ENCODE results near the gene CHST15. TPM values are rescaled to one million over a fixed set of nuclear protein-coding genes. Genes with fewer than 3 reads are reported as not detected.

The CHST15 gene
- total RNA-seq, 6 donors from 2014 or later = 16.1 to 54.5 (median 27.3) TPM

DNA sequence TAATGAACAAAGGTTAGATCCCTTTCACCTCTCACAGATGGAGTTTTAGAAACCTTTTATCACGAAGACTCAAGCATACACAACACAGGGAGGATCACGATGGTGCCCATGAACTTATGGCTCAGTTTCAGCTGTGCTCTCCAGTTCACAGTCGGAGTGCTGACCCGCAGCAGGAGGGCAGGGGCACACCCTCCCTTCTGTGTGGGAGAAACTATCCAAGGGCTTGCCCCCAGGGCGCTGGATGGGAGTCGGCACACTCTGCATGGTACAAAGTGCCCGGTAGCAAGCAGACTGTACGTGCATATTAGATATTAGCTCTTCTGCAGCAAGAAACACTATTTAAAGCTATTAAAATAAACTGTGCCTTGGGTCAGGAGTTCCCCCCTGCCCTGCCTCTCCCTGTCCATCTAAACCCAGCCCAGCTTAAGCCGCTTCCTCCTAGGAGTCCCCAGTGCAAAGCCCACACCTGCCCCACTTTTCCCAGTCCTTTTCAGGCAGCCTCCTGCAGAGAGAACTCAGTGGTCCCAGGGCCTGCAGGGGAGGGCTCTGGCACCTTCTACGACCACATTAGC lies 76.5 kb downstream of the CHST15 start:
- H3K9me3 ChIP-seq = no peaks in the 10 kb centered on the region
- 86 to 87% methylated on average over 8 to 10 of the region's 10 CpGs for WGBS, 2 donors
- no peak for DNase-seq
- ATAC-seq (ENCODE audit: low FRiP score in 2 of 2) = no peak
- H3K4me3 ChIP-seq = no peak overlapping the region
- H3K27me3 ChIP-seq = no peaks in the 10 kb centered on the region
- H3K27ac ChIP-seq = no peak overlapping the region
- TF ChIP-seq EP300 (IDR thresholded peaks at IDR 0.05) (no peak), POLR2AphosphoS5 (IDR thresholded peaks at IDR 0.05) (no peak), POLR2A (IDR thresholded peaks at IDR 0.05) (no peak)
- H3K4me1 ChIP-seq = peaks cover 0 to 5% (median 0%) of the 10 kb centered on the region in 4 donors
- peaks cover 0 to 27% (median 17%) of the 10 kb centered on the region in 4 donors for H3K36me3 ChIP-seq

DNA sequence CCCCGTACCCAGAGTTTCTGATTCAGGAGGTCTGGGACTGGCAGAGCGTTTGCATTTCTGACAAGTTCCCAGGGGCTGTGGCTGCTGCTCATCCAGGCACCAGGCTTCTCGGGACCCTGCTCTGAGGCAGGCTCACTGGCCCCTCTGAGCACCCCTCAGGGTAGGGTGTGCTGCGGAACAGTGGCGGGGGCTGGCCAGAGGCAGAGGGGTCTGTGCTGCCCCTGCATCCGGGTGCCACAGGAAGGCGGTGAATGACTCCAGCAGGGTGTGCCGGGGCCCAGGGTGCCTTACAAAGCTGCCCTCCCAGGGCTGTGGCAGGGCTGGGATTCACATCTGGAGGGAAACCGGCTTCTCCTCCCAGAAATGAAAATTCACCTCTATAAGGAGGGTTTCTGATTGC lies 77.4 kb downstream of the CHST15 start:
- TF ChIP-seq POLR2AphosphoS5 (IDR thresholded peaks at IDR 0.05) (no peak), POLR2A (IDR thresholded peaks at IDR 0.05) (no peak), EP300 (IDR thresholded peaks at IDR 0.05) (no peak)
- TF ChIP-seq, protein P1, sequence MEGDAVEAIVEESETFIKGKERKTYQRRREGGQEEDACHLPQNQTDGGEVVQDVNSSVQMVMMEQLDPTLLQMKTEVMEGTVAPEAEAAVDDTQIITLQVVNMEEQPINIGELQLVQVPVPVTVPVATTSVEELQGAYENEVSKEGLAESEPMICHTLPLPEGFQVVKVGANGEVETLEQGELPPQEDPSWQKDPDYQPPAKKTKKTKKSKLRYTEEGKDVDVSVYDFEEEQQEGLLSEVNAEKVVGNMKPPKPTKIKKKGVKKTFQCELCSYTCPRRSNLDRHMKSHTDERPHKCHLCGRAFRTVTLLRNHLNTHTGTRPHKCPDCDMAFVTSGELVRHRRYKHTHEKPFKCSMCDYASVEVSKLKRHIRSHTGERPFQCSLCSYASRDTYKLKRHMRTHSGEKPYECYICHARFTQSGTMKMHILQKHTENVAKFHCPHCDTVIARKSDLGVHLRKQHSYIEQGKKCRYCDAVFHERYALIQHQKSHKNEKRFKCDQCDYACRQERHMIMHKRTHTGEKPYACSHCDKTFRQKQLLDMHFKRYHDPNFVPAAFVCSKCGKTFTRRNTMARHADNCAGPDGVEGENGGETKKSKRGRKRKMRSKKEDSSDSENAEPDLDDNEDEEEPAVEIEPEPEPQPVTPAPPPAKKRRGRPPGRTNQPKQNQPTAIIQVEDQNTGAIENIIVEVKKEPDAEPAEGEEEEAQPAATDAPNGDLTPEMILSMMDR (IDR thresholded peaks at IDR 0.05) = no peak
- DNase-seq = no peak
- peaks cover 0 to 23% (median 17%) of the 10 kb centered on the region in 4 donors for H3K36me3 ChIP-seq

DNA sequence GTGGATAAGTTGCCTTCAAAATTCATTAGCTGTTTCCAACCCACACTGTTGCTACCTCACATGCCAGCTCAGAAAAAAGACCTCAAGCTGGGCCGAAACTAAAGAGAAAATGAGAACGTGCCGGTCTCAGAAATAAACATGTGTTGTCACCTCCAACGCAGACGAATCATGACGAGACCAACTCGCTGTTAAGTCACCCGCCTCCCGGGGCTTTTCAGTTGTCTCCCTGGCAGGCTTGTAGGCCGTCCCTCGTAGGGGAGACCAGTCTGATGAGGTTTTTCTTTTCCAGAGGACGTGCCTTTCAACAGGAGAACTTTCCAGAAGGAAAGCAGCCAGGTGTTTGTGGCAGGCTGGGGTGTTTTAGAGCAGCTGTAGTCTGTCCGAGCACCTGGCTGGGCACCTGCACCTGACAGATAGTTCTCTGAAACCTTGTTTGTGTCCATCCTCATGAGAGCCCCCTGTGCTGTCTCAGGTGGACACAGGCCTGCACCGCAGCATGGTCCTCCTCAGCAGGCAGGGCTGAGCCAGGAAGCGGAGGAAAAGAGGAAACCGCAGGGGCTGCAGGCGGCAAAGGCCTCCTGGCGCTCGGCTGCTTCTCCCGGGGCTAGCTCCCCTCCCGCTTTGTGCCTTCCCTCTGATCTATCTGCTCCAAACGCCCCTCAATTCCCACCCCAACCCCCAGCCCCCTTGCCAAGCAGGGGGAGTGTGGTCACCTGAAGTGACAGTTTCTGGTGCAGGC lies 78.8 kb downstream of the CHST15 start:
- H3K36me3 ChIP-seq = peaks cover 0 to 23% (median 17%) of the 10 kb centered on the region in 4 donors
- H3K27me3 ChIP-seq = no peaks in the 10 kb centered on the region
- no peak for DNase-seq
- H3K9me3 ChIP-seq = no peaks in the 10 kb centered on the region
- no peak overlapping the region for H3K27ac ChIP-seq
- TF ChIP-seq POLR2AphosphoS5 (IDR thresholded peaks at IDR 0.05) = no peak
- no peak for TF ChIP-seq POLR2A (IDR thresholded peaks at IDR 0.05)
- no peak for TF ChIP-seq EP300 (IDR thresholded peaks at IDR 0.05)
- TF ChIP-seq, protein P1 (IDR thresholded peaks at IDR 0.05) = no peak
- H3K4me1 ChIP-seq = peaks cover 0 to 5% (median 0%) of the 10 kb centered on the region in 4 donors
- no peak overlapping the region for H3K4me3 ChIP-seq
- no peak for ATAC-seq (ENCODE audit: low FRiP score in 2 of 2)
- 80 to 87% methylated on average over 21 to 22 of the region's 22 CpGs for WGBS, 2 donors

More for the DNA sequence above, 77.4 kb downstream of the CHST15 start:
- H3K4me1 ChIP-seq = peaks cover 0 to 5% (median 0%) of the 10 kb centered on the region in 4 donors
- H3K27me3 ChIP-seq = no peaks in the 10 kb centered on the region
- no peak overlapping the region for H3K27ac ChIP-seq
- 88 to 100% methylated on average over 3 to 9 of the region's 9 CpGs for WGBS, 2 donors
- no peak for ATAC-seq (ENCODE audit: low FRiP score in 2 of 2)
- H3K4me3 ChIP-seq = no peak overlapping the region
- H3K9me3 ChIP-seq = no peaks in the 10 kb centered on the region

DNA sequence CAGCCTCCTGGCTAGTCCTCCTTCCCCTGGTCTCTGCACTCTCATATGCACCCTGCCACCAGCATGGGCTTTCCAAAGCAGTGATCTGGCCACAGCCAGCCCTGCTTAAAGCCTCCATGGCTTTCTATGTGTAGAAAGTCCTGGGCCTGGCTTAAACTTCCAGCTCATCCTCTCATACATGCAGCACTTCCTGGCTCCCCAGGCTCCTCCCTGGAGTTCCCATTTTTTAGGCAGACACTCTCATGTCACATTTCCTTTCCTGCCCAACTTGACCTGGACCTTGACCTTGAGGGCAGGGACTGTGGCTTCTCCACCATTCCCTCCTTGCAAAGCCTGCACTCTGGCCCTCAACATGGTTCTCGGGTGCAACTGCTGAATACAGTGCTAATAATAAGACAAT lies 79.5 kb downstream of the CHST15 start:
- TF ChIP-seq POLR2AphosphoS5 (IDR thresholded peaks at IDR 0.05) (no peak), POLR2A (IDR thresholded peaks at IDR 0.05) (no peak), EP300 (IDR thresholded peaks at IDR 0.05) (no peak)
- TF ChIP-seq, protein P1 (IDR thresholded peaks at IDR 0.05) = no peak
- H3K4me1 ChIP-seq = peaks cover 0 to 5% (median 0%) of the 10 kb centered on the region in 4 donors
- 93% methylated on average over 1 of the region's 1 CpG for WGBS, 2 donors

DNA sequence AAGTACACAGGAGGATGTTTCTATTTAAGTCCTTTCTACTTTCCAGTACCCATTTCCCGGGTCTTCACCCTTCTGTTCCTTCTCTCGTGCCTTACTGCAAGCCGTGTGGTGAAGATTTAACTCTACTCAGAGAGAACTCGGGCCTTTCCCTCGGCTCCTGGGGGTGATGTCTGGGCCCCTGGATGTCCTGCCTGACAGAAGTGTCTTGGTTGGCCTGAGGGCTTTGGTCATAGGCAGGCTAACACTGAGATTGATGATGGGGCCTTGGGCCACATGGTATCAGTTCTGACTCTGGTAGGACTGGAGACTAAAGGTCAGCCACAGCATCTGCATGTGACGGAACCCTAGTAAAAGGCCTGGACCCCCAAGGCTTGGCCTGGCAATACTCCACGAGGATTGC lies 80.4 kb downstream of the CHST15 start:
- 88 to 96% methylated on average over 7 of the region's 7 CpGs for WGBS, 2 donors
- Histone ChIP-seq H3K27ac (no peak overlapping the region), H3K36me3 (peaks cover 0 to 34% (median 18%) of the 10 kb centered on the region in 4 donors), H3K9me3 (no peaks in the 10 kb centered on the region), H3K4me3 (no peak overlapping the region), H3K4me1 (peaks cover 0 to 5% (median 0%) of the 10 kb centered on the region in 4 donors), H3K27me3 (no peaks in the 10 kb centered on the region)
- DNase-seq (no peak), ATAC-seq (ENCODE audit: low FRiP score in 2 of 2) (no peak)
- no peak for TF ChIP-seq EP300 (IDR thresholded peaks at IDR 0.05)
- no peak for TF ChIP-seq POLR2AphosphoS5 (IDR thresholded peaks at IDR 0.05)
- TF ChIP-seq POLR2A (IDR thresholded peaks at IDR 0.05) = no peak
- TF ChIP-seq, protein P1 (IDR thresholded peaks at IDR 0.05) = no peak

More for the DNA sequence above, 79.5 kb downstream of the CHST15 start:
- no peaks in the 10 kb centered on the region for H3K27me3 ChIP-seq
- no peak overlapping the region for H3K27ac ChIP-seq
- no peak overlapping the region for H3K4me3 ChIP-seq
- DNase-seq (no peak), ATAC-seq (ENCODE audit: low FRiP score in 2 of 2) (no peak)
- no peaks in the 10 kb centered on the region for H3K9me3 ChIP-seq
- peaks cover 0 to 25% (median 15%) of the 10 kb centered on the region in 4 donors for H3K36me3 ChIP-seq
